SW480 (cell line): Measurements from ENCODE around the gene CDYL.

ENCODE experiments used
- DNase-seq: peaks from one replicate; pipeline ENCODE4 v3.0.0-alpha.2; 2016; ENCODE audit warnings: low spot score

Gene CDYL

GRCh38 chr6:4774715-4775493 lies 1.3 kb upstream of the CDYL start:
- peak; percentile 13 for DNase-seq

- peak; percentile 72 for DNase-seq
These were observed 592 bp upstream of the CDYL start for GRCh38 chr6:4775494-4776130.

- peak; percentile 13 for DNase-seq
These were observed 539 bp downstream of the CDYL start for GRCh38 chr6:4776493-4777393.

- no peak for DNase-seq
These were observed 1.3 kb downstream of the CDYL start for GRCh38 chr6:4777394-4777935.

GRCh38 chr6:4778086-4778485 lies 1.9 kb downstream of the CDYL start:
- no peak for DNase-seq

GRCh38 chr6:4780360-4780812 lies 4.2 kb downstream of the CDYL start:
- DNase-seq = no peak

GRCh38 chr6:4781426-4781825 lies 5.2 kb downstream of the CDYL start:
- no peak for DNase-seq

GRCh38 chr6:4781967-4782575 lies 5.9 kb downstream of the CDYL start:
- DNase-seq = no peak

GRCh38 chr6:4786996-4787395 lies 10.8 kb downstream of the CDYL start:
- no peak for DNase-seq

- DNase-seq = no peak
These were observed 12.3 kb downstream of the CDYL start for GRCh38 chr6:4788482-4788881.

GRCh38 chr6:4788953-4789584 lies 12.9 kb downstream of the CDYL start:
- DNase-seq = no peak

- no peak for DNase-seq
These were observed 14.1 kb downstream of the CDYL start for GRCh38 chr6:4790158-4790899.

- DNase-seq = no peak
These were observed 18.0 kb downstream of the CDYL start for GRCh38 chr6:4794140-4794707.

GRCh38 chr6:4797587-4797986 lies 21.4 kb downstream of the CDYL start:
- DNase-seq = no peak

- DNase-seq = no peak
These were observed 23.7 kb downstream of the CDYL start for GRCh38 chr6:4799912-4800311.

GRCh38 chr6:4800662-4801061 lies 24.5 kb downstream of the CDYL start:
- no peak for DNase-seq

- no peak for DNase-seq
These were observed 25.4 kb downstream of the CDYL start for GRCh38 chr6:4801491-4802110.

- DNase-seq = no peak
These were observed 26.2 kb downstream of the CDYL start for GRCh38 chr6:4802312-4802935.

GRCh38 chr6:4803343-4803744 lies 27.1 kb downstream of the CDYL start:
- DNase-seq = no peak
